M059J (cell line): ENCODE results near the gene PRDM13. TPM values are rescaled to one million over a fixed set of nuclear protein-coding genes. Genes with fewer than 3 reads are reported as not detected.
"Not testable (repeated sequence)": the region's sequence is repeated elsewhere in the genome, so short reads cannot be mapped to it uniquely, and the experiment has no call there.

Source experiments
- DNase-seq: peaks from one replicate; pipeline ENCODE4 v3.0.0-alpha.2; 2012; ENCODE audit warnings: low read depth
- total RNA-seq: library from RNA; depleted of rRNA; stranded (reverse); fragments of >200 nt; shearing (Covaris generic); gene quantifications from 2 replicates; pipeline ENCODE4 v1.2.3, GENCODE V29; 2014; rRNA removed

Gene PRDM13
- total RNA-seq, 1 experiment from 2014 or later = not detected

GRCh38 chr6:99629293-99629692, 22.7 kb downstream of the PRDM13 start:
- DNase-seq = no peak

GRCh38 chr6:99637629-99638028, 31.0 kb downstream of the PRDM13 start:
- DNase-seq = no peak

DNA sequence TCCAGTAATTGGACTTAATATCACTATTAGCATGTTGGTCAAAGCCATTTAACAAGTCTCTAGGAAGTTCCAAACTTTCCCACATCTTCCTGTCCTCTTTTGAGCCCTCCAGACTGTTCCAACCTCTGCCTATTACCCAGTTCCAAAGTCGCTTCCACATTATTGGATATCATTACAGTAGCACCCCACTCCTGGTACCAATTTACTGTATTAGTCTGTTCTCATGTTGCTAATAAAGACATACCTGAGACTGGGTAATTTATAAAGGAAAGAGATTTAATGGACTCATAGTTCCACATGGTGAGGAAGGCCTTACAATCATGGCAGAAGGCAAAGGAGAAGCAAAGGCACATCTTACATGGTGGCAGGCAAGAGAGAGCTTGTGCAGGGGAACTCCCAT, 31.7 kb downstream of the PRDM13 start:
- DNase-seq = not testable (repeated sequence)

DNA sequence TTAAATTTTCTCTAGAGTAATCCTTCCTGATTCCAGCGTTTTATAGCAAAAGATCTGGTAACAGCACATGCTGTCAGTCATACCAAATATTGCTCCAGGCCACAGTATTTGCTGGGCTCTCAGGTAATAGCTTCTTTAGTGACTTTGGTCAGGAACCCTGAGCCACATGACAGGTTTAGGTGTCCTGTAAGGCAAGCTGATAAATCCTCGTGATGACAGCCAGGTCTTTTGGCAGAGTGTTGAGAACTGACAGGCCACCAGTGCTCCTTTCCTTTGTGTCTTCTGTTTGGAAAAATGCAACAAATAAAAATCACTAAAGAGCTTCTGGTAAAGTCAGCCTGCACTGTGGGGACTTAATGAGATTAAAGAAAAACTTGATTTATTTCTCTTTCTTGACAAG, 34.6 kb downstream of the PRDM13 start:
- no peak for DNase-seq

DNA sequence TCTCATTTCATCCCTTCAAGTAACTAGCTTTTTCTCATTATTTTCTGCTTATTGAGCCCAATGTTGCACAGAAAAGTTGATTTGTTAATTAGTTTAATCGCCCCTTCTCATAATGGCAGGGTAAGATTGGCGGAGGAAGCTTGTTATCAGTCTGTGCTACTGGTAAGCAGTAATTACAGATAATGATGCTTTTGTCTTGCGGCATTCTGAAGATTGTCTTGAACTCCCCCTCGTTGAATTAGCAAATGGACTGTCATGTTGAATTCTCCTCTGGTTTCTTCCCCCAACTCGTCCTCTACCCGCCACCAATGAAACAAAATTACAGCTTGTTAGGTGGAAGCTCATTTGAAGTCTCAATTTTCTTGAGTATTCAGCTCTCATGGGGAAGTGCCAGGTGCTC, 39.4 kb downstream of the PRDM13 start:
- no peak for DNase-seq

DNA sequence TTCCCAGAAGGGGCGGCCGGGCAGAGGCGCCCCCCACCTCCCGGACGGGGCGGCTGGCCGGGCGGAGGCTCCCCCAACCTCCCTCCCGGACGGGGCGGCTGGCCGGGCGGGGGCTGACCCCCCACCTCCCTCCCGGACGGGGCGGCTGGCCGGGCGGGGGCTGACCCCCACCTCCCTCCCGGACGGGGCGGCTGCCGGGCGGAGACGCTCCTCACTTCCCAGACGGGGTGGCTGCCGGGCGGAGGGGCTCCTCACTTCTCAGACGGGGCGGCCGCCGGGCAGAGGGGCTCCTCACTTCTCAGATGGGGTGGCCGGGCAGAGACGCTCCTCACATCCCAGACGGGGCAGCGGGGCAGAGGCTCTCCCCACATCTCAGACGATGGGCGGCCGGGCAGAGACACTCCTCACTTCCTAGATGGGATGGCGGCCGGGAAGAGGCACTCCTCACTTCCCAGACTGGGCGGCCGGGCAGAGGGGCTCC, 43.5 kb downstream of the PRDM13 start:
- DNase-seq = not testable (repeated sequence)

DNA sequence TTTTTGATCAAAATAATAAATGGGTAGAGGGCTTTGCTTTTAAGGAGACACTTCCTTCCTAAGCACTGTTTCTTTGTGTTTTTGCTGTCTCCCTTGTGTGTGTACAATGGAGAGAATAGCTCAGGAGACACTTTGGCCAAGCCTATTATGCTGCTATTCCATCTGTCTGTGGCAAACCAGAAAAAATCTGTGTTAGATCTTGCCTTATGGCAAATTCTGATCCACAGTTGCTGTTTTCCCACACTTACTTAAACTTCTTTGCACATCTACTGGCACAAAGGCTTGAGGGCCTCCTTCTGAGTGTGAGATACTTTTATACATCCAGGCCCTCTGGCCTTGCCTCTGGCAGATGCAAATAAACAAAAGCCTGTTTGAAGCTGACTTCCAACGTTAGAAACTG, 53.6 kb downstream of the PRDM13 start:
- DNase-seq = no peak

DNA sequence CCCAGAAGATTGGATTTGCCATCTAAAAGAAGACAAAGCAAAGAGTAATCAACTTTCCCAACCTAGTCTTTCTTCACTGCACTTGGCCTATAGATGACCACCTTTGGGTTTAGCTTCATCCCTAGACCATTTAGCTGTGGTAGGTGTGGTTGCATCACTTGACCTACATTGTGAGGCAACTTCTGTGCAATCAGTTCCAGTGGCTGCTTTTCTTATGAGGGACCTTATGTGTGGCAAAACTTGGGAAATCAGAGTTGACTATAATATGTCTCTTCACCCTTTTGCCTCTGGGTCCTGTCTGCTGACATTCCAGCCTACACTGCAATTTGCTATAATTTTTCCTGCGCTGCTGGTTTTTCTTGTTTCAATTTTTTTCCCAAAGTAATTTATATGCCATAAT, 55.2 kb downstream of the PRDM13 start:
- no peak for DNase-seq

DNA sequence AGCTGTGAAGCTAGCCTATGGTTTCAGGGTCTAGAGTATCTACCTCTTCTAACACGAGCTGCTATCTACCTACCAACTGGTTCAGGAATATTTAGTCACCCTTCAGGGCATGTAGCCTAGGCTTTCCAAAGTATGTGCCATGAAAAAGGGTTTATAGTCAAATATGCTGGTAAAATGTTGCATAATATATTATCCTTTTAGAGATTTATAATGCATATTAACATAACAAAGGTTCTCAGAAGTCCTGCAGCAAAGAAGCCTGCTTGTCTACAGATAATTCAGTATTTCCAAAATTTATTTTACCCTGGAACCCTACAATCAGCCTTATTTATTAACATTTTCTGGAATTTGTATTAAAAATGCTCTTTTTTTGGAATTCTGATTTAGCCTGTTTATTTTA, 56.0 kb downstream of the PRDM13 start:
- DNase-seq = no peak

Other genes with a start within 250 kb of the PRDM13 start
- 7.6 and 14.9 TPM in 2 replicates for gene COQ3, start 212.6 kb upstream of the PRDM13 start, total RNA-seq
- gene PNISR, start 181.5 kb upstream of the PRDM13 start, total RNA-seq = 19.5 and 20.1 TPM in 2 replicates
- gene USP45, start 91.4 kb upstream of the PRDM13 start, total RNA-seq = 4.6 and 7.7 TPM in 2 replicates
- 86.0 and 103 TPM in 2 replicates for gene CCNC, start 38.2 kb upstream of the PRDM13 start, total RNA-seq